CD8-positive, alpha-beta memory T cell (primary cell): ENCODE measurements around the gene CPA2. TPM values are rescaled to one million over a fixed set of nuclear protein-coding genes. Genes with fewer than 3 reads are reported as not detected.
A peak's percentile ranks its signal among the peaks of the same experiment; 100 is the strongest.
"Not testable (repeated sequence)": the region's sequence is repeated elsewhere in the genome, so short reads cannot be mapped to it uniquely, and the experiment has no call there.

Experiments used
- CTCF ChIA-PET: fragments of 350-600 bp; sonication (Branson Sonifier 250); formaldehyde crosslinking; loops from one replicate; lab custom pipeline; 2021; ENCODE audit warnings: antibody characterized with exemption; lab: Charles Lee
- POLR2A ChIA-PET: fragments of 350-600 bp; sonication (Branson Sonifier 250); formaldehyde crosslinking; loops from one replicate; lab custom pipeline; 2021; ENCODE audit warnings: antibody characterized with exemption; lab: Charles Lee
- DNase-seq, 5 donors: peaks; one replicate each; pipeline versions ENCODE4 v3.0.0 to v3.0.0-alpha.2; 2020 to 2022; ENCODE audit warnings: mixed read lengths in 1 of 5
- H3K27ac ChIP-seq: one replicate; pipeline ENCODE4 v1.7.0; 2013; ENCODE audit warnings: low read depth, mild to moderate bottlenecking, low read length, moderate library complexity
- H3K27me3 ChIP-seq: 2 replicates; pipeline ENCODE4 v1.7.0; 2013; ENCODE audit warnings: low read length, mild to moderate bottlenecking; ENCODE audit not compliant: insufficient read depth, poor library complexity, severe bottlenecking
- H3K36me3 ChIP-seq: 2 replicates; pipeline ENCODE4 v1.7.0; 2013; ENCODE audit warnings: mild to moderate bottlenecking, low read length, moderate library complexity; ENCODE audit not compliant: insufficient read depth
- H3K4me1 ChIP-seq: 2 replicates; pipeline ENCODE4 v1.7.0; 2013; ENCODE audit warnings: mild to moderate bottlenecking, low read length, moderate library complexity; ENCODE audit not compliant: insufficient read depth
- H3K4me3 ChIP-seq: 2 replicates; pipeline ENCODE4 v1.7.0; 2013; ENCODE audit warnings: mild to moderate bottlenecking, low read length
- H3K9me3 ChIP-seq: 2 replicates; pipeline ENCODE4 v1.7.0; 2013; ENCODE audit warnings: mild to moderate bottlenecking, low read length
- H3K27ac Mint-ChIP-seq, 8 donors: one replicate each; pipeline ENCODE4 v1.8.0; 2020 to 2021; ENCODE audit warnings: mixed read lengths in 8 of 8, mild to moderate bottlenecking in 6 of 8, inconsistent platforms in 3 of 8, moderate library complexity in 3 of 8
- H3K27me3 Mint-ChIP-seq, 2 donors: one replicate each; pipeline ENCODE4 v1.8.0; 2020 to 2021; ENCODE audit warnings: mixed read lengths in 2 of 2, mild to moderate bottlenecking in 1 of 2, moderate library complexity in 1 of 2
- H3K36me3 Mint-ChIP-seq, 3 donors: one replicate each; pipeline ENCODE4 v1.8.0; 2020 to 2021; ENCODE audit warnings: mixed read lengths in 3 of 3, inconsistent platforms in 1 of 3, mild to moderate bottlenecking in 1 of 3
- H3K4me1 Mint-ChIP-seq, 3 donors: one replicate each; pipeline ENCODE4 v1.8.0; 2020 to 2021; ENCODE audit warnings: mixed read lengths in 3 of 3, inconsistent platforms in 1 of 3, mild to moderate bottlenecking in 1 of 3
- H3K4me3 Mint-ChIP-seq, 7 donors: one replicate each; pipeline ENCODE4 v1.8.0; 2020 to 2021; ENCODE audit warnings: mixed read lengths in 7 of 7, mild to moderate bottlenecking in 6 of 7, moderate library complexity in 4 of 7, inconsistent platforms in 2 of 7
- H3K9me3 Mint-ChIP-seq, 5 donors: one replicate each; pipeline ENCODE4 v1.8.0; 2020 to 2022; ENCODE audit warnings: mixed read lengths in 5 of 5, mild to moderate bottlenecking in 3 of 5, moderate library complexity in 2 of 5, inconsistent platforms in 1 of 5
- polyA plus RNA-seq: library from polyadenylated mRNA; unstranded; fragments of 300-500 nt; fragmentation: Illumina TruSeq; gene quantifications from one replicate; pipeline ENCODE4 v1.2.3, GENCODE V29; 2021
- total RNA-seq, 2 experiments: library from RNA; stranded (reverse); gene quantifications; one replicate each; pipeline ENCODE4 v1.2.3, GENCODE V29; 2021

Gene CPA2
- total and polyA plus RNA-seq, 3 experiments from 2014 or later, result not detected

DNA sequence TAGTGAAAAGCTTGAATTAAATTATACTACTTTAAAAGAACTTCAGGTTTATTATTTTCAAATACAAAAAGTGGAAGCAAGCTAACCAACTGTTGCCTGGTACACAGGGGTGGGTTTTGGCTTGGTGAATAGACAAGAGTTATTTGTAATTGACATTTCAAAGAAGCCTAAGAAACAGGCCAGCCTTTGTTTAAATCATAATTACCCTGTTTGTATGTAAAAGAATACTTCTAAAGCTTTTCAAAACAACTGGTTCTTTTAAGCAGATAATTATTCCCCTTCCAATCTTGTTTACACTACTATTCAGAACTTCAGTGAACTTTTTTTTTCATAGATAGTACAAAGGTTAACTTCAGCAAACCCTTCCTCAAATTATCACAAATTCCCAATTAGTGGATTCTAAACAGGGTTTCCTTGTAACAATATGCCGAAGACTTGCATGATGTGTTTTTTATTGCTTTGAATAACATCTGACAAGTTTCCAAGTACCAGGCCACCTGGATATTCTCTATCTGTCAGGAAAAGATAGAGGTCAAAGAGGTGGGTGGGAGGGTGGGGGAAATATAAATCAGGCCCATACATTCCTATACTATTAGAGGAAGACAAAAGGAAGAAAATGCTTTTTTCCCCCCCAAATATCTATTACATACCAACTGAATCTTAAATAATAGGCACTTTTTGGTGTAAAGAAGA is 38.6 kb upstream of the CPA2 start:
- H3K27me3 ChIP-seq, result no peaks in the 10 kb centered on the region
- ChIA-PET CTCF (no interaction called here), POLR2A (no interaction called here)
- no peaks in the 10 kb centered on the region for H3K36me3 ChIP-seq
- no peak for DNase-seq
- peaks cover 0 to 1% (median 0%) of the 10 kb centered on the region in 5 donors for H3K9me3 Mint-ChIP-seq
- H3K9me3 ChIP-seq, result no peaks in the 10 kb centered on the region
- H3K27me3 Mint-ChIP-seq, result peaks cover 5 to 10% of the 10 kb centered on the region in 2 donors
- H3K4me1 Mint-ChIP-seq, result no peaks in the 10 kb centered on the region
- H3K4me3 Mint-ChIP-seq, result no peak overlapping the region
- no peak overlapping the region for H3K27ac Mint-ChIP-seq
- H3K4me1 ChIP-seq, result no peaks in the 10 kb centered on the region
- H3K27ac ChIP-seq, result no peak overlapping the region
- H3K36me3 Mint-ChIP-seq, result no peaks in the 10 kb centered on the region
- H3K4me3 ChIP-seq, result no peak overlapping the region

DNA sequence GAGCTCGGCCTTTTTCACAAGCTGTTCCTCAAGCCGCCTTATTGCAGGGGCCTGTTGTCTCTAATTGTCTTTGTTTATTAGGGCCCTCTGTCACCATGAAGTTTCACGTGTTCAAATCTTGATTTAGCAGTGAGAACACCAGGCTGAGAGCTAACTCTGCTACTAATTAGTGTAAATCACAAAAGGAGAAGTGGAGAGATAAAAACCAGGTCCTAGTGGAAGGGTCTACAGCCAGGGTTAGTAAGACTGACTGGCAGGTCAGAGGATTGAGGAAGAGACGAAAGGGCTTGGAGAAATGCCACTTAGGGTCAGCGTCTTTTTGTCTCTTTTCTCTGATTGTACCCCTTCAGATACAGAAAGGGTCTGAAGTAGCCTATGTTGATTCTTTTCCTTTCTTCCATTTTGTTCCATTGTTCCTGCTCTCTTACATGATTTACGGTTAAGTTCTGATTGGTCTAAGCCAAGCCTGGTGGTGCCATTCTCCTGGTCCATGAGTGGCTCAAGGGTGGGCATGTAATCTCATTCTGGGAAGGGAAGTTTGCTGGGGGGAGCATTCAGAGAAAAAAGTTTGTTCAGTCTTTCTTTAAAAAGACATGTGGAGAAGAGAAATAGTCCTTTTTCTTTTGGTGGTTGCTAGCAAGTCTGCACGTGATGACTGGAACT is 37.7 kb upstream of the CPA2 start:
- H3K4me3 ChIP-seq, result no peak overlapping the region
- no peaks in the 10 kb centered on the region for H3K4me1 ChIP-seq
- CTCF ChIA-PET, result no interaction called here
- peaks cover 5 to 10% of the 10 kb centered on the region in 2 donors for H3K27me3 Mint-ChIP-seq
- H3K4me1 Mint-ChIP-seq, result no peaks in the 10 kb centered on the region
- POLR2A ChIA-PET, result no interaction called here
- H3K9me3 Mint-ChIP-seq, result peaks cover 0 to 1% (median 0%) of the 10 kb centered on the region in 5 donors
- no peaks in the 10 kb centered on the region for H3K27me3 ChIP-seq
- no peaks in the 10 kb centered on the region for H3K36me3 ChIP-seq
- H3K4me3 Mint-ChIP-seq, result no peak overlapping the region
- H3K36me3 Mint-ChIP-seq, result no peaks in the 10 kb centered on the region
- H3K27ac Mint-ChIP-seq, result no peak overlapping the region
- H3K9me3 ChIP-seq, result no peaks in the 10 kb centered on the region
- H3K27ac ChIP-seq, result no peak overlapping the region
- DNase-seq, result no peak

DNA sequence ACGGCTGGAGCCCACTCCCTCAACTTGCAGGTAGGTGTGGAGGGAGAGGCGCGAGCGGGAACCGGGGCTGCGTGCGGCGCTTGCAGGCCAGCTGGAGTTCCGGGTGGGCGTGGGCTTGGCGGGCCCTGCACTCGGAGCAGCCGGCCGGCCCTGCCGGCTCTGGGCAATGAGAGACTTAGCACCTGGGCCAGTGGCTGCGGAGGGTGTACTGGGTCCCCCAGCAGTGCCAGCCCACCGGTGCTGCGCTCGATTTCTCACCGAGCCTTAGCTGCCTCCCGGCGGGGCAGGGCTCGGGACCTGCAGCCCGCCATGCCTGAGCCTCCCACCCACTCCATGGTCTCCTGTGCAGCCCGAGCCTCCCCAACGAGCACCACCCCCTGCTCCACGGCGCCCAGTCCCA is 36.7 kb upstream of the CPA2 start:
- H3K9me3 ChIP-seq, result not testable (repeated sequence)

DNA sequence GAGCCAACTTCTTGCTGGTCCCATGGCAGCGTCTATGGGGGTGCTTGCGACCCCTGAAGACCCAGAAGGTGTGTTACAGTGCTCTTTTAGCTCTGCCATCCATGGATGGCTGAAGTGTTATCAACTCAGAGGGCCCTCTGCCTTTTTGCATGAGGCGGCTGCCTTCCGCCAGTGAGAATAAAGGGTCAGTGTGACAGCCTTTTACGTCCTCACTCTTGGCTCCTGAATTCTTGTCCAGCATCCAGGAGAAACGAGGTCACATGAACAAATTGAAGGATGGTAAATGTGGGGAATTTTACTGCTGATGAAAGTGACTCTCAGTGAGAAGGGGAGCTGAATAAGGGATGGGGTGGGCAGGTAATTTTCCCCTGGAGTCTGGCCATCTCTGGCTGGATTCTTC is 34.9 kb upstream of the CPA2 start:
- H3K27ac ChIP-seq, result no peak overlapping the region
- DNase-seq, result no peak
- no peak overlapping the region for H3K4me3 ChIP-seq
- Mint-ChIP-seq H3K36me3 (no peaks in the 10 kb centered on the region), H3K4me1 (no peaks in the 10 kb centered on the region), H3K9me3 (peaks cover 0 to 1% (median 0%) of the 10 kb centered on the region in 5 donors), H3K4me3 (no peak overlapping the region), H3K27ac (no peak overlapping the region), H3K27me3 (peaks cover 8 to 22% of the 10 kb centered on the region in 2 donors)
- no peaks in the 10 kb centered on the region for H3K36me3 ChIP-seq
- no peaks in the 10 kb centered on the region for H3K9me3 ChIP-seq
- POLR2A ChIA-PET, result no interaction called here
- no peaks in the 10 kb centered on the region for H3K27me3 ChIP-seq
- no peaks in the 10 kb centered on the region for H3K4me1 ChIP-seq
- CTCF ChIA-PET, result no interaction called here

More for the DNA sequence above, 36.7 kb upstream of the CPA2 start:
- H3K4me3 Mint-ChIP-seq, H3K27ac Mint-ChIP-seq, CTCF ChIA-PET, POLR2A ChIA-PET, H3K9me3 Mint-ChIP-seq, H3K36me3 ChIP-seq, H3K27ac ChIP-seq, H3K4me1 Mint-ChIP-seq, H3K36me3 Mint-ChIP-seq, H3K4me1 ChIP-seq, DNase-seq, H3K27me3 ChIP-seq, H3K4me3 ChIP-seq: not testable (repeated sequence)
- peaks cover 8 to 12% of the 10 kb centered on the region in 2 donors for H3K27me3 Mint-ChIP-seq

DNA sequence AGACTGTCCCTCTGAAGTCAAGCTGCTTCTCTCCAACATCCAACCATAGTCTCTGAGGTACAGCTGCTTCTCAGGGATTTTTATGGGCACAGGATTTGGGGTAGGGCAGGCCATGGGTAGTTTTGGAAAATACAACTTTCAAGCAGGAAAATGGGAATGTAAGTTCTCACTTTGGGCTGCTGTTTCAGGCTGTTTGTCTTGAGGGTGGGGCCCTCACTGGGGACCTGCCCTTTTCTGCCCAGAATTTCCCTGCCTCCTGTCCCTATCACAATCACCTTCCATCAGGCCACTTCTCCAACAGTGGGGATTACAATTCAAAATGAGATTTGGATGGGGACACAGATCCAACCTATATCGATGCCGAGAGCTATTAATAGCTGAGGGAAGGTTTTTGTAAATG is 34.5 kb upstream of the CPA2 start:
- POLR2A ChIA-PET, result no interaction called here
- Histone ChIP-seq H3K27ac (no peak overlapping the region), H3K4me1 (no peaks in the 10 kb centered on the region), H3K27me3 (no peaks in the 10 kb centered on the region), H3K9me3 (no peaks in the 10 kb centered on the region), H3K36me3 (no peaks in the 10 kb centered on the region), H3K4me3 (no peak overlapping the region)
- peak overlapping the region in 1 of 8 donors; percentile 75 for H3K27ac Mint-ChIP-seq
- no peak for DNase-seq
- no peaks in the 10 kb centered on the region for H3K4me1 Mint-ChIP-seq
- CTCF ChIA-PET, result no interaction called here
- peaks cover 0 to 1% (median 0%) of the 10 kb centered on the region in 5 donors for H3K9me3 Mint-ChIP-seq
- H3K4me3 Mint-ChIP-seq, result no peak overlapping the region
- peaks cover 8 to 26% of the 10 kb centered on the region in 2 donors for H3K27me3 Mint-ChIP-seq
- no peaks in the 10 kb centered on the region for H3K36me3 Mint-ChIP-seq

DNA sequence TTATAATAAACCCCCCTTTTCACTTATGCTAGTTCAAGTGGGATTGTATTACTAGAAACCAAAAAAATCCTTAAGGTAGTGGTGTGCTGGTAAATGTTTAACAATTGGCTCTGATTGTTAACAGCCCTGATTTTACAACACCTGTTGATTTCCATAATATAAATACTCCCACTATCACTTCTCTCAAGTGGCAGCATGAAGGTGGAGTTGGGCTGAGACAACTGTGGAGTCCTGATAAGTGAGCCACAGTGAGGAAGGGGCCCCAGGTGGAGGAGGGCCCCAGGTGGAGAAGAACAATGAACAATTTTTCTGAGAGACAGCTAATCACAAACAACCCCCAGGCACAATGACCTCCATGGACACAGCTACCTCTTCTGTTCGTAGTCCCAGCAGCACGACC is 32.6 kb upstream of the CPA2 start:
- H3K4me1 Mint-ChIP-seq, result no peaks in the 10 kb centered on the region
- CTCF ChIA-PET, result no interaction called here
- Histone ChIP-seq H3K27ac (no peak overlapping the region), H3K36me3 (no peaks in the 10 kb centered on the region), H3K9me3 (no peaks in the 10 kb centered on the region), H3K27me3 (no peaks in the 10 kb centered on the region), H3K4me3 (no peak overlapping the region), H3K4me1 (no peaks in the 10 kb centered on the region)
- DNase-seq, result no peak
- H3K9me3 Mint-ChIP-seq, result peaks cover 0 to 1% (median 0%) of the 10 kb centered on the region in 5 donors
- H3K27ac Mint-ChIP-seq, result no peak overlapping the region
- POLR2A ChIA-PET, result no interaction called here
- H3K27me3 Mint-ChIP-seq, result peaks cover 14 to 31% of the 10 kb centered on the region in 2 donors
- H3K36me3 Mint-ChIP-seq, result no peaks in the 10 kb centered on the region
- H3K4me3 Mint-ChIP-seq, result no peak overlapping the region

DNA sequence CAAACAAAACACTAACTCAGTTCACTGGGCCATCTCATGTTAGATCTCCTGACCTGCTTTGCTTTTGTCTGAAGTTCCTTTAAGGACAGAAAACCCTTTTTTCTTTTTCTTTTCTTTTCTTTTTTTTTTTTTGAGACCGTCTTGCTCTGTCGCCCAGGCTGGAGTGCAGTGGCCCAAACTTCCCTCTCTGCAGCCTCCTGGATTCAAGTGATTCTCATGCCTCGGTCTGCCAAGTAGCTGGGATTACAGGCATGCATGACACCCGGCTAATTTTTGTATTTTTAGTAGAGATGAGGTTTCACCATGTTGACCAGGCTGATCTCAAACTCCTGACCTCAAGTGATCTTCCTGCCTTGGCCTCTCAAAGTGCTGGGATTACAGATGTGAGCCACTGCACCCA is 30.3 kb upstream of the CPA2 start:
- H3K36me3 ChIP-seq, H3K27ac ChIP-seq, H3K4me1 Mint-ChIP-seq, H3K27ac Mint-ChIP-seq, H3K27me3 ChIP-seq, DNase-seq, H3K9me3 ChIP-seq, H3K4me1 ChIP-seq, H3K36me3 Mint-ChIP-seq, H3K4me3 Mint-ChIP-seq, POLR2A ChIA-PET, H3K4me3 ChIP-seq, CTCF ChIA-PET, H3K9me3 Mint-ChIP-seq: not testable (repeated sequence)
- peaks cover 10 to 29% of the 10 kb centered on the region in 2 donors for H3K27me3 Mint-ChIP-seq

DNA sequence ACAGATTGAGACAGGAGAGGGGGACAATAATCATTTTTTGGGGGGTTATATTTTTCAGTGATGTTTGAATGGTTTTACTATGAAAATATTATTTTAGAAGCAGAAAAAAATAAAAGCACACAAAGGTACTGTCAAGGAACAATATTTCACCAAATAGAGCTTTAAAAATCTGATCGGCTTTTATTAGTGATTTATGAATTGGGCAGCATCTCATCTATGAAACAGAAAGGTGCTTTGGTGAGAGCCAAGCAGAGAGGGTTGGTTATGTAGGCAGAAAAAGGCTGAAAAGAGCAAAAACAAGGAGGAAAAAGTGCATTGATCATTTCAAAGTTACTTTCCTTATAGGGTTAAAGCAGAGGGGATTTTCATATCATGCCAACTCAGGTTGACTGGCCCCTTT is 26.4 kb upstream of the CPA2 start:
- peaks cover 3 to 10% (median 5%) of the 10 kb centered on the region in 3 donors for H3K4me1 Mint-ChIP-seq
- H3K36me3 Mint-ChIP-seq, result no peaks in the 10 kb centered on the region
- Histone ChIP-seq H3K4me3 (no peak overlapping the region), H3K36me3 (no peaks in the 10 kb centered on the region), H3K27me3 (no peaks in the 10 kb centered on the region), H3K4me1 (no peaks in the 10 kb centered on the region), H3K27ac (no peak overlapping the region), H3K9me3 (no peaks in the 10 kb centered on the region)
- H3K27me3 Mint-ChIP-seq, result peaks cover 5 to 24% of the 10 kb centered on the region in 2 donors
- no peak overlapping the region for H3K4me3 Mint-ChIP-seq
- DNase-seq, result no peak
- ChIA-PET POLR2A (no interaction called here), CTCF (no interaction called here)
- no peaks in the 10 kb centered on the region for H3K9me3 Mint-ChIP-seq
- H3K27ac Mint-ChIP-seq, result no peak overlapping the region
